HG02571 (cell line): ENCODE data around the gene ZNF607.
"Not testable (repeated sequence)": the region's sequence is repeated elsewhere in the genome, so short reads cannot be mapped to it uniquely, and the experiment has no call there.

Source experiments
- ATAC-seq: cut with Tn5 transposase; IDR thresholded peaks from one replicate; pipeline ENCODE4 v1.9.1; 2021; ENCODE audit warnings: mild to moderate bottlenecking, moderate library complexity; ENCODE audit not compliant: unreplicated experiment

The ZNF607 gene

GRCh38 chr19:37719111-37719926 is at the start of gene ZNF607:
Gene ZNF607, minus strand, starts transcription at chr19:37719761. Its CDS starts 8,143 bp downstream, at chr19:37711618.
- peak; percentile 96 for ATAC-seq

GRCh38 chr19:37763488-37763887 is 43.9 kb upstream of the ZNF607 start:
- ATAC-seq = no peak

- ATAC-seq = not testable (repeated sequence)
Measured at GRCh38 chr19:37757683-37758082, 38.1 kb upstream of the ZNF607 start.

GRCh38 chr19:37738371-37738770 is 18.8 kb upstream of the ZNF607 start:
- no peak for ATAC-seq

- ATAC-seq = no peak
Measured at GRCh38 chr19:37725181-37725580, 5.6 kb upstream of the ZNF607 start.

GRCh38 chr19:37719927-37720265 is 335 bp upstream of the ZNF607 start:
- ATAC-seq = no peak

- ATAC-seq = no peak
Measured at GRCh38 chr19:37718304-37718703, 1.3 kb downstream of the ZNF607 start.

- ATAC-seq = no peak
Measured at GRCh38 chr19:37716140-37716539, 3.4 kb downstream of the ZNF607 start.

- ATAC-seq = no peak
Measured at GRCh38 chr19:37706052-37706605, 13.4 kb downstream of the ZNF607 start.

- no peak for ATAC-seq
Measured at GRCh38 chr19:37699057-37699456, 20.5 kb downstream of the ZNF607 start.

- ATAC-seq = no peak
Measured at GRCh38 chr19:37698216-37698615, 21.3 kb downstream of the ZNF607 start.

- ATAC-seq = no peak
Measured at GRCh38 chr19:37695144-37695899, 24.2 kb downstream of the ZNF607 start.

GRCh38 chr19:37692956-37693620 is 26.5 kb downstream of the ZNF607 start:
- no peak for ATAC-seq

GRCh38 chr19:37691881-37692504 is 27.6 kb downstream of the ZNF607 start:
- ATAC-seq = no peak

GRCh38 chr19:37683520-37683919 is 36.0 kb downstream of the ZNF607 start:
- no peak for ATAC-seq

GRCh38 chr19:37669450-37669914 is 50.1 kb downstream of the ZNF607 start:
- ATAC-seq = no peak

- ATAC-seq = not testable (repeated sequence)
Measured at GRCh38 chr19:37657157-37657556, 62.4 kb downstream of the ZNF607 start.

GRCh38 chr19:37655689-37656371 is 63.7 kb downstream of the ZNF607 start:
- ATAC-seq = peak; percentile 59

GRCh38 chr19:37655301-37655688 is 64.3 kb downstream of the ZNF607 start, which contains the start of gene ZFP30:
Gene ZFP30, minus strand, starts transcription at chr19:37655465. Its CDS starts 7,643 bp downstream, at chr19:37647822.
- peak; percentile 60 for ATAC-seq
